Skeletal muscle satellite cell (primary cell): Measurements from ENCODE around the gene FAM219B.
"Not testable (repeated sequence)": the region's sequence is repeated elsewhere in the genome, so short reads cannot be mapped to it uniquely, and the experiment has no call there.

Experiments used
- H3K27me3 ChIP-seq: 2 replicates; pipeline ENCODE4 v1.7.0; 2013; ENCODE audit warnings: low read length; ENCODE audit not compliant: control insufficient read depth, insufficient read depth
- H3K36me3 ChIP-seq: 2 replicates; pipeline ENCODE4 v1.7.0; 2013; ENCODE audit warnings: mild to moderate bottlenecking, control low read depth, low read length; ENCODE audit not compliant: insufficient read depth
- H3K4me1 ChIP-seq: 2 replicates; pipeline ENCODE4 v1.7.0; 2013; ENCODE audit warnings: low read length; ENCODE audit not compliant: control insufficient read depth, insufficient read depth
- H3K4me2 ChIP-seq: 2 replicates; pipeline ENCODE4 v1.7.0; 2013; ENCODE audit warnings: mild to moderate bottlenecking, low read length
- H3K4me3 ChIP-seq: 2 replicates; pipeline ENCODE4 v1.7.0; 2013; ENCODE audit warnings: low read length
- H3K9ac ChIP-seq: 2 replicates; pipeline ENCODE4 v1.7.0; 2013; ENCODE audit warnings: mild to moderate bottlenecking, low read depth, low read length, moderate library complexity
- H3K9me3 ChIP-seq: replicated peaks from 2 replicates; pipeline ENCODE4 v1.7.0; 2013; ENCODE audit warnings: mild to moderate bottlenecking, control low read depth, low read length

Gene FAM219B

GRCh38 chr15:74889883-74890664 lies 16.6 kb downstream of the FAM219B start, which contains the start of gene MPI:
Gene MPI (plus strand): TSS chr15:74890042. CDS start chr15:74890074, 32 bp downstream.
- H3K4me3 ChIP-seq, result peak within 1 kb of the TSS; percentile 91
- peak within 1 kb of the TSS; percentile 86 for H3K9ac ChIP-seq
- H3K9me3 ChIP-seq, result no peaks in the 10 kb centered on the region
- peaks cover 19% of the 10 kb centered on the region for H3K36me3 ChIP-seq
- peaks cover 16% of the 10 kb centered on the region for H3K4me1 ChIP-seq
- H3K27me3 ChIP-seq, result no peaks in the 10 kb centered on the region
- peak within 1 kb of the TSS; percentile 81 for H3K4me2 ChIP-seq

- peak overlapping the region; percentile 86 for H3K9ac ChIP-seq
- H3K9me3 ChIP-seq, result no peaks in the 10 kb centered on the region
- peaks cover 19% of the 10 kb centered on the region for H3K36me3 ChIP-seq
- peak overlapping the region; percentile 91 for H3K4me3 ChIP-seq
- H3K4me1 ChIP-seq, result peaks cover 22% of the 10 kb centered on the region
- no peaks in the 10 kb centered on the region for H3K27me3 ChIP-seq
- peak overlapping the region; percentile 81 for H3K4me2 ChIP-seq
Observed at GRCh38 chr15:74889390-74889882, 17.2 kb downstream of the FAM219B start.

- peaks cover 19% of the 10 kb centered on the region for H3K36me3 ChIP-seq
- no peak overlapping the region for H3K4me3 ChIP-seq
- H3K27me3 ChIP-seq, result no peaks in the 10 kb centered on the region
- no peak overlapping the region for H3K4me2 ChIP-seq
- no peaks in the 10 kb centered on the region for H3K9me3 ChIP-seq
- H3K4me1 ChIP-seq, result peaks cover 27% of the 10 kb centered on the region
- H3K9ac ChIP-seq, result no peak overlapping the region
Observed at GRCh38 chr15:74888716-74889115, 17.9 kb downstream of the FAM219B start.

GRCh38 chr15:74887537-74888193 lies 19.0 kb downstream of the FAM219B start:
- not testable (repeated sequence) for H3K36me3 ChIP-seq, H3K9ac ChIP-seq, H3K4me2 ChIP-seq, H3K27me3 ChIP-seq, H3K4me3 ChIP-seq, H3K9me3 ChIP-seq
- peaks cover 27% of the 10 kb centered on the region for H3K4me1 ChIP-seq

- H3K4me3 ChIP-seq, result no peak overlapping the region
- H3K9me3 ChIP-seq, result no peaks in the 10 kb centered on the region
- no peak overlapping the region for H3K4me2 ChIP-seq
- peaks cover 20% of the 10 kb centered on the region for H3K4me1 ChIP-seq
- H3K36me3 ChIP-seq, result no peaks in the 10 kb centered on the region
- no peak overlapping the region for H3K9ac ChIP-seq
- H3K27me3 ChIP-seq, result no peaks in the 10 kb centered on the region
Observed at GRCh38 chr15:74885461-74885860, 21.2 kb downstream of the FAM219B start.

- Histone ChIP-seq H3K27me3 (no peaks in the 10 kb centered on the region), H3K4me2 (no peak overlapping the region), H3K4me3 (no peak overlapping the region), H3K4me1 (peaks cover 19% of the 10 kb centered on the region), H3K9ac (no peak overlapping the region), H3K9me3 (no peaks in the 10 kb centered on the region), H3K36me3 (no peaks in the 10 kb centered on the region)
Observed at GRCh38 chr15:74884428-74885223, 22.0 kb downstream of the FAM219B start.

GRCh38 chr15:74882528-74882927 lies 24.1 kb downstream of the FAM219B start:
- no peaks in the 10 kb centered on the region for H3K27me3 ChIP-seq
- no peak overlapping the region for H3K4me2 ChIP-seq
- H3K36me3 ChIP-seq, result no peaks in the 10 kb centered on the region
- no peak overlapping the region for H3K9ac ChIP-seq
- no peak overlapping the region for H3K4me3 ChIP-seq
- H3K9me3 ChIP-seq, result no peaks in the 10 kb centered on the region
- peaks cover 12% of the 10 kb centered on the region for H3K4me1 ChIP-seq

GRCh38 chr15:74878273-74878672 lies 28.4 kb downstream of the FAM219B start:
- peaks cover 3% of the 10 kb centered on the region for H3K4me1 ChIP-seq
- H3K4me3 ChIP-seq, result no peak overlapping the region

GRCh38 chr15:74873756-74874424 lies 32.8 kb downstream of the FAM219B start:
- Histone ChIP-seq H3K4me1 (peaks cover 19% of the 10 kb centered on the region), H3K27me3 (no peaks in the 10 kb centered on the region), H3K9me3 (no peaks in the 10 kb centered on the region), H3K9ac (peak overlapping the region; percentile 93), H3K4me2 (peak overlapping the region; percentile 91), H3K36me3 (peaks cover 4% of the 10 kb centered on the region), H3K4me3 (peak overlapping the region; percentile 91)

More at GRCh38 chr15:74878273-74878672, 28.4 kb downstream of the FAM219B start:
- Histone ChIP-seq H3K36me3 (no peaks in the 10 kb centered on the region), H3K9ac (no peak overlapping the region), H3K9me3 (no peaks in the 10 kb centered on the region), H3K27me3 (no peaks in the 10 kb centered on the region), H3K4me2 (no peak overlapping the region)

GRCh38 chr15:74873036-74873755 lies 33.5 kb downstream of the FAM219B start, which contains the start of gene SCAMP2:
Gene SCAMP2 (minus strand): TSS chr15:74873365. CDS start chr15:74873255, 110 bp downstream.
- Histone ChIP-seq H3K4me1 (peaks cover 19% of the 10 kb centered on the region), H3K36me3 (peaks cover 4% of the 10 kb centered on the region), H3K9ac (peak within 1 kb of the TSS; percentile 93), H3K27me3 (no peaks in the 10 kb centered on the region), H3K4me3 (peak within 1 kb of the TSS; percentile 91), H3K9me3 (no peaks in the 10 kb centered on the region), H3K4me2 (peak within 1 kb of the TSS; percentile 91)
